Right ventricle myocardium inferior (tissue), 1 donor: ENCODE measurements around the gene DVL1. TPM values are rescaled to one million over a fixed set of nuclear protein-coding genes. Genes with fewer than 3 reads are reported as not detected.
A peak's percentile ranks its signal among the peaks of the same experiment; 100 is the strongest.
"Not testable (repeated sequence)": the region's sequence is repeated elsewhere in the genome, so short reads cannot be mapped to it uniquely, and the experiment has no call there.

Experiments used
- ATAC-seq: fragments of 200-7000 bp; cut with Tn5 transposase; one replicate; pipeline ENCODE4 v1.9.1; 2020; ENCODE audit warnings: mild to moderate bottlenecking, moderate library complexity
- DNase-seq: peaks from one replicate; pipeline ENCODE4 v3.0.0; 2021; ENCODE audit errors: missing footprints
- intact Hi-C: fragments of 100-400 bp; cut with DNase I; formaldehyde crosslinking; loops from one replicate; pipeline ENCODE4 v1.11.0; 2022
- total RNA-seq: library from RNA; stranded (reverse); fragmentation: NEBNext Ultra II Directional; extraction: Animal tissue kit (Norgen Biotek cat#: 25700); gene quantifications from one replicate; pipeline ENCODE4 v1.2.1, GENCODE V29; 2021
- donor health status: DM: no; HTN: yes; CAD: no; lungs with severe emphysema.

The DVL1 gene
- total RNA-seq, 1 donor from 2014 or later = 119 TPM

DNA sequence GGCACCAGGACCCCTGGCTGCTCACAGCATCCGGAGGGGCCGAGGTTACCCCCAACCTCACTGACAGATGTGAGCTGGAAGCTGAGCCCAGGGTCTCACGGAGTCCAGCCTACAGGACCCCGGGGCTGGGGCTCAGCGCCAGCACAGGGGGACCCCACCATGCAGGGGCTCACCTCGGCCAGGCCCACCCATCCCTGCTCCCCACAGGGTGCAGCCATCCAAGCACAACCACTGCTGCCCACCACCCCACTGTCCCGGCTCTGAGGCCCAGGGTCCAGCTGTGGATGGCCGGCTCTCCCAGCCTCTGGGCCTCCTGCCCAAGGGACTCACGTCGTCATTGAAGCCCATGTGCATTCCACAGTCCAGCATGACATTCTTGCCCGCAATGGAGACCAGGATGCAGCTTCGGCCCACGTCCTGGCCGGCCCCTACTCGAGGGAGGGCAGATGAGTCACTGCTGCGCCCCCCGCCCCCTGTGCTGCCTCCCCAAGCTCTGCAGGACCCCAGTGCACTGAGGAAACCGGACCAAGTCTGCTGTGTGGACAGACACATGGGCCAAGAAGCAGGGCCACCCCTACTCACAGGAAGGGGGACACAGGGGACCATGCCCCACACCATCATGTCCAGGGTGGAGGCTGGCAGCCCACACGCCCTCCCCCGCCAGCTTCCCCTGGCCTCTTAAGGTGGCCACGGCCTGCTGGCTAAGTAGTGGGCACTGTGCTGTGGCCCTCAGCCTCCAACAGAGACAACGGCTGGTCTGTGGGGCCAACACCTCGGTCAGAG, 28.4 kb downstream of the DVL1 start:
- ATAC-seq (no peak), DNase-seq (no peak)
- intact Hi-C loops = no loop called here

- ATAC-seq (no peak), DNase-seq (no peak)
- intact Hi-C loops = no loop called here
These were observed 29.6 kb downstream of the DVL1 start for GRCh38 chr1:1319646-1319941.

- intact Hi-C loops = no loop called here
- DNase-seq = no peak
- ATAC-seq = no peak
These were observed 30.2 kb downstream of the DVL1 start for GRCh38 chr1:1318777-1319645.

DNA sequence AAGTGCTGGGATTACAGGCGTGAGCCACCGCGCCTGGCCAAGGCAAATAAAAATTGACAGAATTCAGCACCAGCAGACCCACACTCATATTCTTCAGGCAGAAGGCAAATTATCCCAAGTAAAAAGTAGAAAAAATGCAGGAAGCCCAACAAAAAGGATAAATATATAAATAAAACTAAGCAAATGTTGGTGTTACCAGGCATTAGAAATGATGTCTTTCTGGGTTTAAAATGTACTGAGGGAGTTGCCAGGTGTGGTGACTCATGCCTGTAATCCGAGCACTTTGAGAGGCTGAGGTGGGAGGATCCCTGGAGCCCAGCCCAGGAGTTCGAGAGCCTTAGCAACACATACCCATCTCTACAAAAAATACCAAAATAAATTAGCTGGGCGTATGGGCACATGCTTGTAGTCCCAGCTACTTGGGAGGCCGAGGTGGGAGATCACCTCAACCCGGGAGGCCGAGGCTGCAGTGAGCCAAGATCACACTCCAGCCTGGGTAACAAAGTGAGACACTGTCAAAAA, 31.0 kb downstream of the DVL1 start:
- DNase-seq (peak; percentile 85), ATAC-seq (peak; percentile 85)
- intact Hi-C loops = no loop called here

- DNase-seq = no peak
- ATAC-seq = no peak
- intact Hi-C loops = no loop called here
These were observed 31.8 kb downstream of the DVL1 start for GRCh38 chr1:1317420-1317819.

DNA sequence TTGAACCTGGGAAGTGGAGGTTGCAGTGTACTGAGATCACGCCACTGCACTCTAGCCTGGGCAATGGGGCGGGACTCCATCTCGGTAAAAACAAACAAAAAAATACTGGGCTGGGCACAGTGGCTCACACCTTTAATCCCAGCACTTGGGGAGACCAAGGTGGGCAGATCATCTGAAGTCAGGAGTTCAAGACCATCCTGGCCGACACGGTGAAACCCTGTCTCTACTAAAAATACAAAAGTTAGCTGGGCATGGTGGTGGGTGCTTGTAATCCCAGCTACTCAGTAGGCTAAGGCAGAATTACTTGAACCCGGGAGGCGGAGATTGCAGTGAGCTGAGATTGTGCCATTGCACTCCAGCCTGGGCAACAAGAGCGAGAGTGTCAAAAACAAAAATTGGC, 33.0 kb downstream of the DVL1 start:
- intact Hi-C loops, DNase-seq: not testable (repeated sequence)

GRCh38 chr1:1315435-1315954, 33.7 kb downstream of the DVL1 start:
- DNase-seq = no peak
- intact Hi-C loops = no loop called here
- ATAC-seq = no peak

More for the DNA sequence above, 33.0 kb downstream of the DVL1 start:
- ATAC-seq = not testable (repeated sequence)

DNA sequence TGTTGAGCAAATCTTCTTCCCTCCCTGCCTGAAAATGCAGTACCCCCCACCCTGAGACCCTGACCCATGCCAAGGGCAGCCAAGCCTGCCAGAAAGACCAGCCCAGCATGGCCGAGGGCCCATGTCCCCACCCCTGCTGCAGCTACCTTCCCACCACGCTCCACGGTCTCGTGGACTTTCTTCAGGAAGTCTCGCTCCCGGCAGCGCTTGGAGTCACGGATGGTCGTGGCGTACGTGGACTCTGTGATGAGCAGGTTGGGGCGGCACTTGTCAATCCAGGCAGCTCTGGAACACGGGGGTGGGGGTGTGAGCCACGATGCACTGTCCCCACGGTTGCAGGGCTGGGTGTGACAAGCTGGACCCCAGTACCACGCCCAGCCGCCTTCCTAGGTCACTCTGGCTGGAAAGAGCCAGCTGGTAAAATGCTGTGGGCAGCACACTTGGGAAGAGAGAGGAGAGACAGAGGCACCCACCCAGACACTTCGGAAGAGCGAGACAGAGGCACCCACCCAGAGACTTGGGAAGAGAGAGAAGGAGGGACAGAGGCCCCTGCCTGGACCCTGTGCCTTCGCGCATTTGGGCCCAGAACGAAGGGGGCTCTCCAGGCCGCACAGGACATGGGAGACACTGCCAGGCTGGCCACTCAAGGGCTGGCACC, 34.4 kb downstream of the DVL1 start:
- no peak for ATAC-seq
- DNase-seq = no peak
- intact Hi-C loops = no loop called here

DNA sequence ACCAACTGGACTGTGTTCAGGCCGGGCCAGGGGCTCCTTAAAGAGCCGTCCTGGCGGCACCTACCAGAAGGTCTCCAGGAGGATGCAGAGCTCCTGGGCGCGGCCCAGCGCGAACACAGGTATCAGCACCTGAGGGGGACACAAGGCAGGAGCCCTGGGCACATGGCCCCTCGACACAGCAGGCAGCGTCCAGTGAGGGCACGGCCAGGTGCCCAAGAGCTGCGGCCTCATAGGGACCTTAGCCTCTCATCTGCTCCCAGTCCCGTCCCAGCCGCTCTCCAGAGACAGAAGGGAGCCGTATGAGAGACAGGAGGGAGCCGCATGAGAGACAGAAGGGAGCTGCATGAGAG, 35.0 kb downstream of the DVL1 start:
- ATAC-seq = no peak
- intact Hi-C loops = no loop called here

DNA sequence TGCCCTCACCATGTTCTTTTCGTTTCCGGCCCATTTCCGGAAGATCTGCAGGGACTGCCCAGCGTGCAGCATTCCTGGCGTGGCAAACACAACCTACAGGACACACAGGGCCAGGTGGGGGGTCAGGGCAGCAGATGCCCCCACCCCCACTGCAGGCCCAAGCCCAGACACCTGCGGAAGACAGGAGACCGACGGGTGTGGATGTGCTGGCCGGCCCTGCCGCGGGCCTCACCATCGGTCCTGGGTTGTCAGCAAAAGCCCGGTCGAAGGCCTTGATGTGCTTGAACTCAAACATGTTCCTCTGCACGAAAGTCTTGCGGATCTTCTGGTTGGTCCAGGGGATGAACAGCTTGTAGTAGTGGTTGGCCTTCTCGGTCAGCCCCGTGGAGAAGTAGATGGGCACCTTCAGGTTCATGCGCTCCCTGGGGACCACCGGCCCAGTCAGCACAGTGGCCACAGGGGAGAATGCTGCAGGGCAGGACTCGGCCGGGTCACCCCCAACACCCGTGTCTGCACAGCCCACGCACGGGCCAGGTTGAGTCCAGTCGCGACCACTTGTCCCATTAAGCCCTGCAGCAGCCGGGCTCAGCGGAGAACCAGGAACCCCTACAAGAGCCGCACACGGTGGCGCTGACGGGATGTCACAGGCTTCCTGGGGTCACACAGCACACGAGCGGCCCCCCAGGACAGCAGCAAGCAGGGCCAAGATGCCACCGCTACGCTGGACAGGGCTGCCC, 35.5 kb downstream of the DVL1 start:
- intact Hi-C loops = no loop called here

More for the DNA sequence above, 35.0 kb downstream of the DVL1 start:
- DNase-seq = no peak

DNA sequence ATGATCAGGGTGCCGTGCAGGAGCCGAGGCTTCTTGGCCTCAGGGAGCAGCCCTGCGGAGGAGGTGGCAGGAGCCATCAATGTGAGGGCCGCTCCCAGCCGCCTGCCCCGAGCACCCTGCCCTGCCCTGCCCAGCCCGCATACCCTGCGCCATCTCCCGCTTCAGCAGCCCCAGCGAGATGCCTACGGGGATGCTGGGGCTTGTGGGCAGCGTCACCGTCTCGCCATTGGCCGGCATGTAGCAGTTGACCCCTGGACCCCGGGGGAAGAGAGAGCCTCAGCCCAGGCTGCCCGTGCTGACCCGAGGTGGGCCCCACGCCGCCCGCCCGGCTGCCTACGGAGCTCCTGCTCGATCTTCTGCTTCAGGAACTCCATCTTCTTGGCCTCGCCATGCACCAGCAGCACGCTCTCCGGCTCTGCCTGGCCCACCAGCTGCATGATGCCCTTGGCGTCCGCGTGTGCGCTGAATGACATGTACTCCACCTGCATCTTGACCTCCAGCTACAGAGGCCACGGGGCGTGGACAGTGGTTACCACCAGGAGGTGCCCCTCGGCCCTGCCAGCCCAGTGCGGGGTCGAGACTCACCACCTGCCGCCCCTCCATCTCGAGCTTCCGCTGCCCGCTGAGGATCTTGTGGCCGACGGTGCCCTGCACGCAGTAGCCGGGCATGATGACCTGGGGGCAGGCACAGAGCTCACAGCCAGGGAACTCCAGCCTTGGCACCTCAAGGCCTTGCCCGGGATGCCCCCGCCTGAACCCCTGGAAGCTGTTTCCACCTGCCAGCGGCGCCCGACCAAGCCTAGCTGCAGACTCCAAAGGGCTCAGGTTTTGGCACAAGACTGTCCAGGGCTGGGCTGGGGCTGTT, 36.5 kb downstream of the DVL1 start:
- intact Hi-C loops = no loop called here
- ATAC-seq = no peak

More for the DNA sequence above, 35.5 kb downstream of the DVL1 start:
- ATAC-seq (no peak), DNase-seq (no peak)

GRCh38 chr1:1311107-1312104, 37.8 kb downstream of the DVL1 start:
- DNase-seq (no peak), ATAC-seq (no peak)
- intact Hi-C loops = no loop called here

More for the DNA sequence above, 36.5 kb downstream of the DVL1 start:
- DNase-seq = no peak

DNA sequence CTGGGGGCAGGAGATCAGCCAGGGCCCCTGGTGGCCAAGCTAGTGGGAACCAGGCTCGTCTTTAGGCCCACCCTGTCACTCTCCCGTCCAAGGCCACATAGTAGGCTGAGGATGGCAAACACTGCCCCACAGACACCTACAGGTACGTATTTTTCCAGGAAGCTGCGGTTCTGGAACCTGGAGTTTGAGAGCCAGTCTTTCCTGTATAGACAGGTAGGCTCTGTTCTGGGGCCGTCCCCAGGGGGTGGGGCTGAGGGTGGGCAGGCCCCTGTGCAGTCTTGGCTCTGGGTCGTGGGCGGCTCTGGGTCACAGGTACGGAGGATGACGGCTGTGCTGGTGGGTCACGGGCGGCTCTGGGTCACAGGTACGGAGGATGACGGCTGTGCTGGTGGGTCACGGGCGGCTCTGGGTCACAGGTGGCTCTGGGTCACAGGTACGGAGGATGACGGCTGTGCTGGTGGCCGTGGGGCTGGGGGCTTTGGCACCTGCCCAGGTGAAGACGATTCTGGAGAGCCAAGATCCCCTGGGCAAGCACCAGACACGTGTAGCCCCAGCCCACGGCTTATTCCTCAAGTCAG, 38.7 kb downstream of the DVL1 start:
- no peak for ATAC-seq
- no peak for DNase-seq
- intact Hi-C loops = no loop called here

- DNase-seq = no peak
- no peak for ATAC-seq
- intact Hi-C loops = no loop called here
These were observed 39.2 kb downstream of the DVL1 start for GRCh38 chr1:1310109-1310385.

GRCh38 chr1:1309251-1310108, 39.7 kb downstream of the DVL1 start:
- intact Hi-C loops = loop anchor here (2.0 kb wide), 1 partner anchor 39 kb away; the partner anchor contains the start of gene DVL1
- DNase-seq (no peak), ATAC-seq (no peak)
